CD4-positive, alpha-beta T cell treated with Interleukin-10 for 1 hour (primary cell): Measurements from ENCODE around the gene INSR.
A peak's percentile ranks its signal among the peaks of the same experiment; 100 is the strongest.
"Not testable (repeated sequence)": the region's sequence is repeated elsewhere in the genome, so short reads cannot be mapped to it uniquely, and the experiment has no call there.

Source experiments
- DNase-seq: peaks from one replicate; pipeline ENCODE4 v3.0.0-alpha.2; 2020

The INSR gene

DNA sequence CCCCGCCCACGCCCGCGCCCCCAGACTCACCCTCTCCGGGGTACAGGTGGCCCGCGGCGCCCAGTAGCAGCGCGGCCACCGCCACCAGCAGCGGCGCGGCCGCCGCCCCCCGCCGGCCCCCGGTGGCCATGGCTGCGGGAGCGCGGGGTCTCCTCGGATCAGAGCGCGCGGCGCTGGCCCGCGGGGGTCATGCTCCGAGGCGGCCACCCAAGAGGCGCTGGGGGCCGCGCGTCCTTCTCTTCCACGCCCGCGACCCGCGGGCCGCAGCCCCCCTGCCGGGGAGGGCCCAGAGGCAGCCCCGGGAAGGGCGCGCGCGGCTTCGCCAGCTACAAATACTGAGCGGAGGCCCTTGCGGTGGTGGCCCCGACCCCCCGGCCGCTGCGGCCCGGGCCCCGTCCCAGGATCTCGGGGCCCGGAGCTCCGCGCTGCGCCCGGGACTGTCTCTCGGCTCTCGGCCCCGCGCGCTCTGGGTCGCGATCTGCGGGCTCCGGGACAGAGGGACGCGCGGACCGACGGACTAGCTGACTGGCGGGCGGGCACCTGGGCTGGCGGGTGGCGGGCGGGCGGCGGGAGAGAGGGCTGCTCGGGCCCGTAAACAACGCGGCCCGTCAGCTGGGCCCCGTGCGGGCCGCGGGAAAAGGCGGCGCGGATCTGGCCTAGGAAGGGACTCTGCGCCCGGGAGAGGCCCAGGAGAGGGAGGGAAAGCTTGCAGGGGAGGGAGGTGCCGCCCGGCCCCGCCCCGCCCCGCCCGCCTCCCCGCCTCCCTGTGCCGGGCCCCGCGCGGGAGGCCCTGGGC, at the start of gene INSR:
TSS of gene INSR (minus strand) at position 653 of the 796 bp plus-strand sequence. CDS start at position 130, 523 bp downstream.
- peak; percentile 55 for DNase-seq

DNA sequence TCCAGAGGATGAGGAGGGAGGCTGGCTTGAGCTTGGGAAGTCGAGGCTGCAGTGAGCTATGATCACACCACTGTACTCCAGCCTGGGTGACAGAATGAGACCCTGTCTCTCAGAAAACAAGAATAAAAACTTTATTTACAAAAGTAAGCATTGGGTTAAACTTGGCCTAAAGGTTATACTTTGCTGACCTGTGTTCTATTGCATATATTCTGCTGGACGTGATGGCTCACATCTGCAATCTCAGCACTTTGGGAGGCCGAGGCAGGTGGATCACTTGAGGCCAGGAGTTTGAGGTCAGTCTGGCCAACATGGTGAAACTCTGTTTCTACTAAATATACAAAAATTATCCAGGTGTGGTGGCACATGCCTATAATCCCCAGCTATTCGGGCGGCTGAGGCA, 47.9 kb upstream of the INSR start:
- no peak for DNase-seq

DNA sequence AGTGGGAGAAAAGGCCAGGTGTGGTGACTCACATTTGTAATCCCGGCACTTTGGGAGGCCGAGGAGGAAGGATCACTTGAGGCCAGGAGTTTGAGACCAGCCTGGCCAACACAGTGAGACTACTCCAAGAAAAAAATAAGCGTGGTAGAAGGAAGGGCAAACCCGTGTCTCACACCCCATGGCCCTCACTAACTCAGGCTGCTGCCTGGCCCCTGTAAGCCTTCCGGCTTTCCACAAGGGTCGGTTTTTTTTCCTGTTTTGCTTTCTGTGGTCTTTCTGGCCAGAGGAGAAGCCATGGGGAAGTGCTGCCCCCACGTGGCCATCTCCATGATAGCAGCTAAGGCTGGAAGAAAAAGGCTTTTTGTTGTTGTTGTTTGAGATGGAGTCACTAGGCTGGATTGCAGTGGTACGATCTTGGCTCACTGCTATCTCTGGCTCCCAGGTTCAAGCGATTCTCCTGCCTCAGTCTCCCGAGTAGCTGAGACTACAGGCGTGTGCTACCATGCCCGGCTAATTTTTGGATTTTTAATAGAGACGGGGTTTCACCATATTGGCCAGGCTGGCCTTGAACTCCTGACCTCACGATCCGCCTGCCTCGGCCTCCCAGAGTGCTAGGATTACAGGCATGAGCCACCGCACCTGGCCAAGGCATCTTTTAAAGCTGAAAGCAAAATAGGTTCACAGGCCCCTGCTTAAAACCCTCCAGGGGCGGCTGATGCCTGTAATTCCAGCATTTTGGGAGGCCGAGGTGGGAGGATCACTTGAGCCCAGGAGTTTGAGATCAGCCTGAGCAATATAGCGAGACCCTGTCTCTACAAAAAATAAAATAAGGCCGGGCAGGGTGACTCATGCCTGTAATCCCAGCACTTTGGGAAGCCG, 47.0 kb upstream of the INSR start:
- peak; percentile 88 for DNase-seq

DNA sequence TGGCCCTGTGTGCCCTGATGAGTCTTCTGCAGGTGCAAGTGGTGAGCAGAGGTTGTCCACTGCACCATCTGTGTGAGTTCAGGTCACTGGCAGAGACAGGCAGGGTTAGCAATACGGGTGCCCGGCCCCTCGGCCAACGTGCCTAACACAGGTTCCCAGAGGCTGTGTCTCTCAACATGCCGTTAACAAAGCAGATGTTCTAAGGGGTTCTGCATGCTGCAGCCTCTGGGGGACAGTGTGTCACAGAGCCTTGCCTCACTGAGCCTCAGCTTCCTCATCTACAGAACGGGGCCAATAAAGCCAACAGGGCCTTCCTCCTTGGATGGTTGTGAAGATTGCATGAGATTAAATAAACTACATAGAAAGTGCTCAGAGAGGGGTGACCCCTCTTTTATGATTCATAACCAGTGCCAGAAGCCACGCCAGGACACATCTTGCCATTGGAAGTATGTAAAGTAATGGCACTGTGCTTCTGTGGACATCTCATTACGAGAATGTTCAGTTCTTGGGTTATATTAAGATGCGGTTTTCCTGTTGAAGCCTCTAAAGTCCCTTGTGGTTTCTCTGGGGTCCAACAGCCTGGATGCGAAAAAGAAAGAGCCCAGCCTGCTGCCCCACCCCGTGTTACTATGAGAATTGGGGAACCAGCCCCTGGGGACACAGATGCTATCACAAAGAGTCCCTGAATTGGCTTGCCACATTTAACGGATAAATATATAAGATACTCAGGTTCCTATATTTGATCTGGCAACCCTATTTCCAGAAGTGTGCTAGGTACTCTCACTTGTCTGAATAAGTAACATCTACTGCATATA, 43.4 kb upstream of the INSR start:
- peak; percentile 51 for DNase-seq

DNA sequence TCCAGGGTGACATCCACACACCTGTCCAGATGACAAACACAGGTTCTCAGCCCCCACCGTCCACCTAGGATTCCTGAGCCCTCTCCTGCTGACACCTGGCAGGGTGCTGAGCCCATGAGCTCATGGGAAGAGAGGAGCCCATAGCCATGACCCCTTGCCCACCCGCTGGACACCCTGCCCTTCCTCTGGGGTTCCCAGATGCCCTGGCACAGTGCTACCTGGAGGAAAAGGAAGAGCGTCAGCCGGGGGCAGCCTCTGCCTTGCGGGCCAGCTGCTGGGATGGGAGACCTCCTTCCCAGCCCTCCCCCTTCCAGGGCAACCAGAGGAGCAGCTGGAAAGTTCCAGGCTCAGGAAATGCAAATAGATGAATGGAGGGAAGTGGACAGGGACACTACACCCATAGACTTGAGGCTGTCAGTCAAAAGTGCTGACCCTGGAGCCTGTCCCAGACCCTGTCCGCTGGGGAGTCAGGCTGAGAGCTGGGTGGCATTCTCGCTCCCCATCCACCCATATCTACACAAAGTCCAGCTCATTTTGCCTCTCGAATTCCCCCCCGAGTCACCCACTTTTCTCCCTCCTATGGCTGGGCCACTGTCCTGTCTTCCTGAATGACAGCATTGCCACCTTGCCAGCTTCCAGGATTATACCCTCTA, 42.2 kb upstream of the INSR start:
- DNase-seq, result no peak

DNA sequence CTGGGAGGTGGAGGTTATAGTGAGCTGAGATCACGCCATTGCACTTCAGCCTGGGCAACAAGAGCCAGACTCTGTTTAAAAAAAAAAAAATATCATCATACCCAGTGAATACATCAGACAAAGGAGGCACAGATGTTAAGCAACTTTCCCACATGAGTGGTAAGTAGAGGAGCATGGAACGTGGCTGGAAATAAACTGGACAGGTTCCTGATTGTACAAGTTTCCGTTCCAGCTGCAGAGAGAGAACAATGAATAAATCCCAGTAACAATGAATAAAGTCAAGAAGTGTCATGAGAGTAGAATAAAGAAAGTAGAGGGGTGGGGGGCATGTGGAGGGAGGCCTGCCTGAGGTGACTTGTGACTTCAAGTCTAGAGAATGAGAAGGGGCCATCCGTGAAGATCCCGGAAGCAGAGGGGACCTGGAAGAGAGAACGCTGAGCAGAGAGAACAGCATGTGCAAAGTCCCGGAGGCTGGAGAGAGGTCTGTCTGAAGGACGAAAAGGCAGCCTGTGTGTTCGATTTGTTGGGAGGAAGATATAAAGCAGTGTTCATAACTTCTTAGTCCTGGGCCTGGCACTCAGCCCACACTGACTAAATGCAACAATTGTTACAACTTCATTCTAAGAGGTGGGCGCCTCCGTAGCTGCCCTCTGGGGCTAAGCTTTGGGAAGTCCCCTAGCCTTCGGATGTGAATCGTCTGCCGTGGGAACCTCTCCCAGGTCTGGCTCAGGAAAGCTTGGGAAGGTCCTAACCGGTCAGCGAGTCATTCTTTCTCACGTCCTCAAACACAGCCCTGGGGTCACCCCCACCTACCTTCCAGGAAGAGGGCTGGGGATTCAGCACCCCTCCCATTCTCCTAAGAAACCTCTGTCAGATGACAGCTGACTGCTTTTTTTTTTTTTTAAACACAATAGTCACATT, 39.2 kb upstream of the INSR start:
- no peak for DNase-seq

DNA sequence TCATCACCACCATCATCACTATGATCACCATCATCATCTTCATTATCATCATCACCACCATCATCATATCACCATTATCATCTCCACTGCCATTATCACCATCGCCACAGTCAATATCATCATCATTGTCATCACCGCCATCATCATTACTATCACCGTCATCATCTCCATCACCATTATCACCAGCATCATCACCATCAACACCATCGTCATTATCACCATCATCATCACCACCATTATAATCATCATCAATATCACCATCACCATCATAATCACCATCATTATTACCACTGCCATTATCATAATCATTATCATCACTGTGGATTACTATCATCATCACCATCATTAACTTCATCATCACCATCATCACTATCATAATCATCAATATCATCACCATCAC, 37.2 kb upstream of the INSR start:
- DNase-seq, result no peak

DNA sequence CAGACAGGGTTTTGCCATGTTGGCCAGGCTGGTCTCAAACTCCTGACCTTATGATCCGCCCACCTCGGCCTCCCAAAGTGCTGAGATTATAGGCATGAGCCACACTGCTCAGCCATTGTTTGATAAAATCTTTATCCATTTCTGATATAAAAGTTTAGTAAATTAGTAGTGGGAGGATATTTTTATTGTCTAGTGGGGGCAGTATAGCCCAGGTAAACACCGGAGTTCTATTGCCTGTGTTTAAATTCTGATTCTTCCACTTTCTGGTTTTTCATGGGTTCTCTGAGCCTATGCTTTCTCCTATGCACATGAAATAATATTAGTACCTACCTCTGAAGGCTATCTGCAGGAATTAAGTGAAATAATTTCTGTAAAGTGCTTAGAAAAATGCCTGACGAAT, 34.4 kb upstream of the INSR start:
- peak; percentile 26 for DNase-seq

DNA sequence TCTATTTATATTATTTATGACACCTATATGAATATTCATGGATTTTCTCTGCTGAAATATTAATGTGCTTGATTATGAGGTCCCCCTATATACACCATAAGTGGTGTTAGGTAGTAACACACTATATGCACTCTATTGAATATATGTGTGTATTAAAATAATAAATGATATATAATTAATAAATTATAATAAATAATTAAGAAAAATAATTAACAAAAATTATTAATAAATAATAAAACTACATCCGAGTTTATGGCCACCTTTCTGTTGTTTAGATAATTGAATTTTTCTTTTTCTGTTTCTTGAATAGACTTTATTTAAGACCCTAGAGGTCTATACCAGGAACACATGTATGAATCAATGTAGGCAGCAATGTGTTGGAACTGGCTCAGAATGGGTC, 33.6 kb upstream of the INSR start:
- no peak for DNase-seq

DNA sequence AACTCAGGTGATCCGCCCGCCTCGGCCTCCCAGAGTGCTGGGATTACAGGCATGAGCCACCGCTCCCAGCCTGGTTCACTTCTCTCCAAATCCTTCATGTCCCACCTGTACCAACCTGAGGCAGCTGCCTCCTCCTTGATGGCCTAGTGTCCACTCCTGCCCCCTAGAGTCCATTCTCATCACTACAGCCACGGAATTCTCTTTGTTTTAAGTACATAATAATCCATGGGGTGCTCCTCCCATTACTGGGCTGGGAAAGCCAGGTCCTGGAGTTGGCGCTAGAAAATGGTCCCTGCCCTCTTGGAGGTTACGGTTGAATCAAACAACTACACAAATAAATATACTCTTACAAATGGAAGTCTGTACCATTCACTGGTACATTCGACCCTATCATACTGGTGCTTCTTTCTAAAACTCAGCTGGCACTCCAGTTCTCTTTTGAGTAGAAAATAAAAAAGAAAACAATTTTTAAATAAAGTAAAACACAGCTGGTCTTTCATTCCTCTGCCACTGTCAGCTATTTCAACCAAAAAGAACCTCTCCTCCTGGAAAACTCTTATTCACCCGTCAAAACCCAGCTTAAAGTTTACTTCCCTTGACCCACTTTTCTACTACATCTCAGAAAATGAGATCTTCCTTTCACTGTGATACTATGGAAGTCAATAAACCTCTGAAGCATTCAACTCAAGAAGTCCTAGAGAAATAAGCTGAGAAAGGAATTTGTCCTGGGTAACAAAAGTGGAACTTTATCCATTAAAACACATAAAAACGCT, 32.1 kb upstream of the INSR start:
- peak; percentile 53 for DNase-seq

DNA sequence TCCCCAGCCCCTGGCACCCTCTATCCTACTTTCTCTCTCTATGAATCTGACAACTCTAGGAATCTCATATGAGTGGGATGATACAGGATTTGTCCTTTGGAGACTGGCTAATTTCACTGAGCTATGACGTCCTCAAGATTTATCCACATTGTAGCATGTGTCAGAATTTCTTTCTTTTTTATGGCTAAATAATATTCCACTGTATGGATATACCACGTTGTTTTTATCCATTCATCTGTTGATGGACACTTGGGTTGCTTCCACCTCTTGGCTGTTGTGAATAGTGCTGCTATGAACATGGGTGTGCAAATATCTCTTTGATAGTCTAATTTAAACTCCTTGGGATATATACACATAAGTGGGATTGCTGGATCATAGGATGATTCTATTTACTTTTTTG, 24.0 kb upstream of the INSR start:
- no peak for DNase-seq

DNA sequence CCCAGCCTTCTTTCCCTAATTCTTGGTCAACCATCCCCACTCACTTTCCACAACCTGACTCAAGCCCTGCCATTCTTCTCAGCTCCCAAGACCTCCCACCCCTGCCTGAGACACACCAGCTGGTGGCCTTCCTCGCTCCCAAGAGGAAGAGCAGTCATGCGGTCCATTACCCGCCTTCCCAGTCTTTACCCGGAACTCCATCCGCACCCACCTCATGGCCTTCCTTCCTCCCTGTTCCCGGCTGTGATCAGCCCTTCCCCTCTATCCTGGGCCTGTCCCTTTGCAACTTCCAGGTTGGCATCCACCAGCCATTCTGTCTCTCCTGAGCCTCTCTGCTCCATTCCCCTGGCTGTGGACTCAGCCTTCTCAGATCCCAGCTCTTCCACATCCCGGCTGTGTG, 18.6 kb upstream of the INSR start:
- no peak for DNase-seq

DNA sequence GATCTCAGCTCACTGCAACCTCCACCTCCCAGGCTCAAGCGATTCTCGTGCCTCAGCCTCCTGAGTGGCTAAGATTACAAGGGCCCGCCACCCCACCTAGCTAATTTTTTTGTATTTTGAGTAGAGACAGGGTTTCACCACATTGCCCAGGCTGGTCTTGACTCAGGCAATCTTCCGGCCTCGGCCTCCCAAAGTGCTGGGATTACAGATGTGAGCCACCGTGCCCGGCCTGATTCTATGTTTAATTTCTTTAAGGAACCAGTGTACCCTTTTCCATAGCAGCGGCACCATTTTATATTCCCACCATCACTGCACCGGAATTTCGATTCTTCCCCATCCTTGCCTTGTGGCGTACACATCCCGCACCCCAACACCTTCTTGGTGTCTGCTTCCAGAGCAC, 17.7 kb upstream of the INSR start:
- DNase-seq, result no peak

DNA sequence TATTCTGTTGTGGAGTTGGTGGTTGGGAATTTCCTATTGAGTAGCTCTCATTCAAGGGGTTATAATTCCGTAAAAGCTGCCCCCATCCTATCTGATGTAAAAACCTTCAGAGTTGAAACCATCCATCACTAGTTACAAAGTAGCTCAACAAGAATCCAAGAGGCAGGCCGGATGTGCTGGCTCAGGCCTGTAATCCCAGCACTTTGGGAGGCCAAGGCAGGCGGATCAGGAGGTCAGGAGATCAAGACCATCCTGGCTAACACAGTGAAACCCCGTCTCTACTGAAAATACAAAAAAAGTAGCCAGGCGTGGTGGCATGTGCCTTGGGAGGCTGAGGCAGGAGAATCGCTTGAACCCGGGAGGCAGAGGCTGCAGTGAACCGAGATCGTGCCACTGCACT, 14.1 kb upstream of the INSR start:
- DNase-seq, result not testable (repeated sequence)

DNA sequence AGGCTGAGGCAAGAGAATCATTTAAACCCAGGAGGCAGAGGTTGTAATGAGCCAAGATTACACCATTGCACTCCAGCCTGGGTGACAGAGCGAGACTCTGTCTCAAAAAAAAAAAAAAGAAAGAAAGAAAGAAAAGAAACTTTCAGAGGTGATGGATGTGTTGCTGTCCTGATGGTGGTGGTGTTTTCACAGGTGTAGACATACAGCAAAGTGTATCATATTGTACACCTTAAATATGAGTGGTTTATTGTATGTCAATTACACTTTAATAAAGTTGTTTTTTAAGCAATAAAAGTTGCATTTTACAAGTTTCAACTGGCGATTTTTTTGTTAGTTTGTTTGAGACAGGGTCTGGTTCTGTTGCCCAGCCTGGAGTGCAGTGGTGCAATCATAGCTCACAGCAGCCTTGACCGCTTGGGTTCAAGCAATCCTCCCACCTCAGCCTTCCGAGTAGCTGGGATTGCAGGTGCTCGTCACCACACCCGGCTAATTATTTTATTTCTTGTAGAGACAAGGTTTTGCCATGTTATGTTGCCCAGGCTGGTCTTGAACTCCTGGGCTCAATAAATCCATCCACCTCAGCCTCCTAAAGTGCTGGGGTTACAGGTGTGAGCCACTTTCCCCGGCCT, 13.5 kb upstream of the INSR start:
- no peak for DNase-seq

DNA sequence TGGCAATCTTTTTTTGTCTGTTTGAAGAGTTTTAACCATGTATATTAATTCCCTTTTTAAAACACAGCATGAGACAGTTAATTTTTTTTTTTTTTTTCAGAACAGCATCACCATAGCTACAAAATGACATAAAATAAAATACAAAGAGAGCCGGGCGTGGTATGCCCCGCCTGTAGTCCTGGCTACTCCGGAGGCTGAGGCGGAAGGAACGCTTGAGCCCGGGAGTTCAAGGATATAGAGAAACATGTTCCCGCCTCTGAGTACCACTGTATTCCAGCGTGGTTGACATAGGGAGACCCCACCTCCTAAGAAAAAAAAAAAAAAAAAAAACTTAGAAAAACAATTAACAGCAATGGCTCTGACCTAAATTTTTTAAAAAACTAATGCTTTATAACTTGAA, 10.0 kb upstream of the INSR start:
- DNase-seq, result no peak

DNA sequence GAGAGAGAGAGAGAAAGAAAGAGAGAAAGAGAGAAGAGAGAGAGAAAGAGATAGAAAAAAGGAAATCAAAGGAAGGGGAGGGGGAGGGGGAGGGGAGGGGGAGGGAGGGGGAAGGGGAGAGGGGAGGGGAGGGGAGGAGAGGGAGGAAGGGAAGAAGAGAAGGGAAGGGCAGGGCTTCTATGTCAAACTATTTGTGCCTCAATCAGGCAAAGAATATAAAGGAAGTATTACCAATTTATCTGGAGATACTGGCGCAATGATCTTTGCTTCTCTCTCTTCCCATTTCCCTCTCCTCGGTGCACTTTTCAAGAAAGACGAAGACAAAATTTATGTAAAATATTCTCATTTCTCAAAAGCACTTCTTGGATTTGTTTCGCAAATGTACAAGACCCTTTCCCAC, 9.3 kb upstream of the INSR start:
- no peak for DNase-seq

DNA sequence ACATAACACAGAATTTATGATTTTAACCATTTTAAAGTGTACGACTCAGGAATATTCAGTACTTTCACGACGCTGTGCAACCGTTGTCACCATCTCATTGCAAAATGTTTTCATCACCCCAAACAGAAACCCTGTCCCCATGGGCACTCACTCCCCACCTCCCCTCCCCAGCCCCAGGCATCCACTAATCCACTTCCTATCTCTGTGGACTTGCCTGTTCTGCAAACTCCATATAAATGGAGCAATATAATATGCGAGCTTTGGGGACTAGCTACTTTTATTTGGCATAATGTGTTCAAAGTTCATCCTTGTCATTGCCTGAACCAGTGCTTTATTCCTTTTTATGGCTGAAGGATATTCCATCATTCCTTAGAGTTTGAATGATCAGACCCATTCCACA, 7.3 kb upstream of the INSR start:
- no peak for DNase-seq

DNA sequence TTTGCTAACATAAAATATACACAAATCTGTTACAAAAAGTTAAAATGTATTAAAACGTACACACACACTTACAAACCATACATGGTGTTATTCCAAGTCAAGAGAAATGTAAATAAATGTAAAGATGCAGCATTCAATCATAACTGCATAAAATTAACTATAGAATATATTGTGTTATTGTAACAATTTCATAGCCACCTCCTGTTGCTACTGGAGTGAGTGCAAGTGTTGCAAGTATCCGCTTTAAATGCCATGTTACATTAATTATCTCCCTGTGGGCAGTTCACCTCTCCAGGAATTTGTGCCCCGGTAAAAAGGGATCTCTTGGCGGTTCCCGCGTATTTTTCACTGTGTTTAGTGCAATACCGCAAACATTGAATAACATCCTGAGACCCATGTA, 3.5 kb upstream of the INSR start:
- DNase-seq, result no peak

DNA sequence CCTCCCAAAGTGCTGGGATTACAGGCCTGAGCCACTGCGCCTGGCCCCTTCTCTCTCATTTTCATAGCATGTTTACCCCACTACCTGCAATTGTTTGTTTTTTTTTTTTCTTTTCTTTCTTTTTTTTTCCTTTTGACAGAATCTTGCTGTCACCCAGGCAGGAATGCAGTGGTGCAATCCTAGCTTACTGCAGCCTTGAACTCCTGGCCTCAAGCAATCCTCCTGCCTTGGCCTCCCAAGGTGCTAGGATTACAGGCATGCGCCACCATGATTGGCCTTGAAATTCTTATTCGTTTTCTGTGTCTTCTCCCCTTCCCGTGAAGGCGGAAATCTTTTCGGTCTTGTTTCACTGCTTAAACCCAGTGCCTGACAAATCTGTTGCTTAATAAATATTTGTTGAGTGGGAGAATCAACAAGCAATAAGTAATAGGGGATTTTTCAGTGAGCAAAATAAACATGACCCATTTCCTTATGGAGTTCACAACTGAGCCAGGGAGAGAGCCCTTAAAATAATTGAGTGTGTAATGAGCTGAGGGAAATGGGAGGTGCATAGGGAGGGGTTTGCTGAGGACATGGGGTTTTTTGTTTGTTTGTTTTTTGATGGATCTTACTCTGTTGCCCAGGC, 1.8 kb upstream of the INSR start:
- no peak for DNase-seq
